Adipocyte (in vitro differentiated cells): ENCODE results near the gene UNC5C.
"Not testable (repeated sequence)": the region's sequence is repeated elsewhere in the genome, so short reads cannot be mapped to it uniquely, and the experiment has no call there.

Source experiments
- DNase-seq: peaks from one replicate; pipeline ENCODE4 v3.0.0-alpha.2; 2015; ENCODE audit warnings: low read depth
- H3K27me3 ChIP-seq: replicated peaks from 2 replicates; pipeline ENCODE4 v1.7.0; 2013; ENCODE audit warnings: mild to moderate bottlenecking, low read length, moderate library complexity; ENCODE audit not compliant: control insufficient read depth, insufficient read depth
- H3K36me3 ChIP-seq: 2 replicates; pipeline ENCODE4 v1.7.0; 2013; ENCODE audit warnings: low read length, mild to moderate bottlenecking, moderate library complexity; ENCODE audit not compliant: control insufficient read depth, insufficient read depth, severe bottlenecking
- H3K4me1 ChIP-seq: 2 replicates; pipeline ENCODE4 v1.7.0; 2013; ENCODE audit warnings: mild to moderate bottlenecking, low read length, moderate library complexity; ENCODE audit not compliant: control insufficient read depth, insufficient read depth
- H3K4me3 ChIP-seq: 2 replicates; pipeline ENCODE4 v1.7.0; 2013; ENCODE audit warnings: mild to moderate bottlenecking, low read length, moderate library complexity
- H3K9ac ChIP-seq: 2 replicates; pipeline ENCODE4 v1.7.0; 2013; ENCODE audit warnings: mild to moderate bottlenecking, low read length, moderate library complexity
- H3K9me3 ChIP-seq: 2 replicates; pipeline ENCODE4 v1.7.0; 2013; ENCODE audit warnings: mild to moderate bottlenecking, low read length, moderate library complexity; ENCODE audit not compliant: control insufficient read depth

UNC5C gene

GRCh38 chr4:95158045-95158444, 390.7 kb downstream of the UNC5C start:
- no peak for DNase-seq
- H3K9me3 ChIP-seq, result no peaks in the 10 kb centered on the region
- H3K36me3 ChIP-seq, result no peaks in the 10 kb centered on the region
- H3K4me3 ChIP-seq, result no peak overlapping the region
- peaks cover 21% of the 10 kb centered on the region for H3K4me1 ChIP-seq
- no peaks in the 10 kb centered on the region for H3K27me3 ChIP-seq
- H3K9ac ChIP-seq, result no peak overlapping the region

DNA sequence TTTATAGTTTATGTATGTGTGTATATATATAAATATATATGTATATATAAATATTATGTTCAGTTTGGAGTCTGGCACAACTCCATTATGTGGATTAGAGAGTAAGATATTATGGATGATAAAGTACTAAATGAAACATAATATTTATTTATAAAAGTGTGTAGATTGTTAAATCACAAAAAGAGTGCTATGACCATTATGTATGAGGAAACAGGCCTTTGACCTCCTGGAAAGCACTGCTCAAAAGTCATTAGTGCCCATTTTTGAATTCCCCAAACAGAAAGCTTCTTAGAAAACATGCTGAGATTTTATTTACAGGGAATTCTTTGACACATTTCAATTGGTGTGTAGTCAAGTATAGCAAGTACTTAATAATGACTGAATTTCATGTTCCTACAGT, 391.2 kb downstream of the UNC5C start:
- H3K9ac ChIP-seq, result no peak overlapping the region
- H3K4me3 ChIP-seq, result no peak overlapping the region
- no peak for DNase-seq
- peaks cover 21% of the 10 kb centered on the region for H3K4me1 ChIP-seq
- no peaks in the 10 kb centered on the region for H3K9me3 ChIP-seq
- H3K27me3 ChIP-seq, result no peaks in the 10 kb centered on the region
- no peaks in the 10 kb centered on the region for H3K36me3 ChIP-seq

GRCh38 chr4:95156452-95156765, 392.4 kb downstream of the UNC5C start:
- Histone ChIP-seq H3K4me3 (peak overlapping the region; percentile 21), H3K36me3 (no peaks in the 10 kb centered on the region), H3K4me1 (peaks cover 21% of the 10 kb centered on the region), H3K9me3 (no peaks in the 10 kb centered on the region), H3K9ac (peak overlapping the region; percentile 28), H3K27me3 (no peaks in the 10 kb centered on the region)
- no peak for DNase-seq

GRCh38 chr4:95155759-95156451, 392.9 kb downstream of the UNC5C start:
- Histone ChIP-seq H3K4me1 (peaks cover 21% of the 10 kb centered on the region), H3K27me3 (no peaks in the 10 kb centered on the region), H3K9me3 (no peaks in the 10 kb centered on the region), H3K36me3 (no peaks in the 10 kb centered on the region), H3K4me3 (peak overlapping the region; percentile 21), H3K9ac (no peak overlapping the region)
- DNase-seq, result peak; percentile 84

DNA sequence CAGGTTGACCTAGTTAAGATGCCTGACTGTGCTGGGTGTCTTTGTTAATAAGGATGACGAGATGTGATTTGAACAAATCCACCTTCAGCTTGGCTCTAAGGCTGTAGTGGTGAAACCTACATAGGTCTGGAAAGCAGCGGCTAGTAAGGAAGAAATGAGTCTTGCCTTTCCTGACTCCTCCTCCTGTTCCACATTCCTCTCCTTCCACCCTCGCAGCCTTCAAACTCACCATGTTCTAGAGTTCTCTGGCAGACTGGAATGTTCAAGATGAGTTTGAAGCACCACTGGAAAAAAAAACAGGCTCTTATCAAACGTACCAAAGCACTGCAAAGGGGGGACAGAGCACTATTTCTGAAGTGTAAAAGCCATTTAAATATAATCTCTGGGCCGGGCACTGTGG, 395.6 kb downstream of the UNC5C start:
- no peaks in the 10 kb centered on the region for H3K27me3 ChIP-seq
- peaks cover 21% of the 10 kb centered on the region for H3K4me1 ChIP-seq
- H3K4me3 ChIP-seq, result no peak overlapping the region
- no peaks in the 10 kb centered on the region for H3K9me3 ChIP-seq
- DNase-seq, result no peak
- no peak overlapping the region for H3K9ac ChIP-seq
- H3K36me3 ChIP-seq, result no peaks in the 10 kb centered on the region

DNA sequence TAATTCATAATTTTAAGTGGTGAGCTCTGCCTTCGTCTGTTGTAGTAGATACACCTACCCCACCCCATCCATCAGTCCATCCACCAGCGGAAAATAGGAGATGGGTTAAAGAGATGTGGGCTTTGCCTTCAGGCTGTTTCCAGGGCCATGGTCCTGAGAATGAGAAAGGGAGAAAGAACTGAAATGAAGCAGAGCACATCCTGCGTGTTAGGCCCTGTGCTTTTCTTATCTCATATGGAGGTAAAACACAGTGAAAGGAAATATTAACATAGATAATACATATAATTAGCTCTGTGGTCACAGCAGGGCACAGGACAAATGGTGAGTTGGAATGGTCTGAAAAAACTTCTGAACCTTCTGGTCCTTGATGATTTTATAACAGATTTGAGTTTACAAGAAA, 397.5 kb downstream of the UNC5C start:
- no peak overlapping the region for H3K4me3 ChIP-seq
- DNase-seq, result no peak
- no peaks in the 10 kb centered on the region for H3K9me3 ChIP-seq
- peaks cover 4% of the 10 kb centered on the region for H3K4me1 ChIP-seq
- H3K36me3 ChIP-seq, result no peaks in the 10 kb centered on the region
- H3K27me3 ChIP-seq, result no peaks in the 10 kb centered on the region
- no peak overlapping the region for H3K9ac ChIP-seq

DNA sequence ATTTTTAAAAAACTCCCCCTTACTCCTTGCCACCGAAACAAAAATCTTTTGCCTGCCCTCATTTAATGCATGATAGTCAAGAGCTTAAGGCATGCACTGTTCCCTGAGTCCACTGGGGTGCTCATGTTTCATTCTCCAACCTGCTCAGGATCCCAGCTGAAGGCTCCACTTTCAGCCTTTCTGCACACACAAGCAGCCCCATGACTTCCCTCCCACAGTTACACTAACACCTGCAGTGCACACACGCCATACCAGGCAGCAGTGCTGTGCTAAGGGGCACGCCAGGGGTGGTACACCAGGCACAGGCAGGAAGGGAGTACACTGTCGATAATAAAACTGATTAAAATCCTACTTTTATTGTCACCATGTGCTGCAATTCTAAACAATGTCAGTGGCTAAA, 405.8 kb downstream of the UNC5C start:
- DNase-seq, result no peak
- H3K9me3 ChIP-seq, result no peaks in the 10 kb centered on the region
- H3K36me3 ChIP-seq, result no peaks in the 10 kb centered on the region
- no peak overlapping the region for H3K9ac ChIP-seq
- no peaks in the 10 kb centered on the region for H3K4me1 ChIP-seq
- no peaks in the 10 kb centered on the region for H3K27me3 ChIP-seq
- no peak overlapping the region for H3K4me3 ChIP-seq

GRCh38 chr4:95141361-95141760, 407.4 kb downstream of the UNC5C start:
- Histone ChIP-seq H3K9ac (no peak overlapping the region), H3K9me3 (no peaks in the 10 kb centered on the region), H3K4me1 (no peaks in the 10 kb centered on the region), H3K36me3 (no peaks in the 10 kb centered on the region), H3K4me3 (no peak overlapping the region), H3K27me3 (no peaks in the 10 kb centered on the region)
- DNase-seq, result no peak

DNA sequence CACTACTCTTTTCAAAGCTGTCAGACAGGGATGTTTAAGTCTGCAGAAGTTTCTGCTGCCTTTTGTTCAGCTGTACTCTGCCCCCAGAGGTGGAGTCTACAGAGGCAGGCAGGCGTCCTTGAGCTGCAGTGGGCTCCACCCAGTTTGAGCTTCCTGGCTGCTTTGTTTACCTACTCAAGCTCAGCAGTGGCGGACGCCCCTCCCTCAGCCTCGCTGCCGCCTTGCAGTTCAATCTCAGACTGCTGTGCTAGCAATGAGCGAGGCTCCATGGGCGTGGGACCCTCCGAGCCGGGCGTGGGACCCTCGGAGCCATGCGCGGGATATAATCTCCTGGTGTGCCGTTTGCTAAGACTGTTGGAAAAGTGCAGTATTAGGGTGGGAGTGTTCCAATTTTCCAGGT, 409.3 kb downstream of the UNC5C start:
- H3K9ac ChIP-seq, H3K4me3 ChIP-seq, H3K36me3 ChIP-seq, DNase-seq, H3K27me3 ChIP-seq, H3K4me1 ChIP-seq, H3K9me3 ChIP-seq: not testable (repeated sequence)

DNA sequence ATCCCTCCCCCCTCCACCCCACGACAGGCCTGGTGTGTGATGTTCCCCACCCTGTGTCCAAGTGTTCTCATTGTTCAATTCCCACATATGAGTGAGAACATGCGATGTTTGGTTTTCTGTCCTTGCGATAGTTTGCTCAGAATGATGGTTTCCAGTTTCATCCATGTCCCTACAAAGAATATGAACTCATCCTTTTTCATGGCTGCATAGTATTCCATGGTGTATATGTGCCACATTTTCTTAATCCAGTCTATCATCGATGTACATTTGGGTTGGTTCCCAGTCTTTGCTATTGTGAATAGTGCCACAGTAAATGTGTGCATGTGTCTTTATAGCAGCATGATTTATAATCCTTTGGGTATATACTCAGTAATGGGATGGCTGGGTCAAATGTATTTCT, 414.8 kb downstream of the UNC5C start:
- not testable (repeated sequence) for H3K9ac ChIP-seq, H3K9me3 ChIP-seq, DNase-seq, H3K27me3 ChIP-seq, H3K36me3 ChIP-seq, H3K4me3 ChIP-seq
- H3K4me1 ChIP-seq, result peaks cover 13% of the 10 kb centered on the region

DNA sequence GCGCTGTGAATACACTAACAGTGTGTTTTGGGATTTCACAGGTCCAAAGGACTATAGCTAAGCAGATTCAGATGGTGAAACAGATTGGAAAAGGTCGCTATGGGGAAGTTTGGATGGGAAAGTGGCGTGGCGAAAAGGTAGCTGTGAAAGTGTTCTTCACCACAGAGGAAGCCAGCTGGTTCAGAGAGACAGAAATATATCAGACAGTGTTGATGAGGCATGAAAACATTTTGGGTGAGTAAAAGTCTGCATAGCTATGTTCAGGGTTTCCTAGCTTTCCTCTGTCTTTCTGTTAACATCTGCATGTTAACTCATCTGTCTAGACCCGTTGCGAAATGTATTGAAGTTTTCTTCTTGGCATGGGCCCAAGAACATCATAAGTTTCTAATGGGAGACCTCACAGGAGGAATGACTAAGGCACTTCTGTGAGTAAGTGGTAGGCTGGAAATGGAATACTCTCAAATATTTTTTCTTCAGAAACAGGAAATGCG, 418.9 kb downstream of the UNC5C start:
- peak; percentile 99 for DNase-seq
- no peaks in the 10 kb centered on the region for H3K36me3 ChIP-seq
- H3K4me1 ChIP-seq, result peaks cover 16% of the 10 kb centered on the region
- H3K4me3 ChIP-seq, result peak overlapping the region; percentile 67
- no peaks in the 10 kb centered on the region for H3K9me3 ChIP-seq
- H3K9ac ChIP-seq, result no peak overlapping the region
- H3K27me3 ChIP-seq, result no peaks in the 10 kb centered on the region

DNA sequence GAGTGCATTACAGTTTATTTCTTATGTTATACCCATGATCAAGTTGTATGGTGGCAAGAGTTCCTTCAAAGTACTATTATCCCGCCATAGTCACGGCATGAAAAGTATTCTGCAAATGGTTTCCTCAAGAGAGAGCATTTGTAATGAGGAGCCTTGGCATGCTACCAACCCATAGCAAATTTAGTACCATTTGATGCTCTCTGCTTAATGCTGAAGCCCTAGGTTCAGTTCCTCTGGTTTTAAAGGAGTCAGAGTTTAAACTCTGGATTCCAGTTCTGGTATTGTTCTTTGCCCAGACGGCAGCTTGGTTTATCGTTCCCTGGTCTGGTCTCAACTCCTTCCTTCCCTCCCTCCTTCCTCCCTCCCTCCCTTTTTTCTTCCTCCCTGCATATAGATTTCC, 419.7 kb downstream of the UNC5C start:
- H3K4me1 ChIP-seq, result peaks cover 16% of the 10 kb centered on the region
- H3K9ac ChIP-seq, result no peak overlapping the region
- H3K27me3 ChIP-seq, result no peaks in the 10 kb centered on the region
- no peak for DNase-seq
- H3K9me3 ChIP-seq, result no peaks in the 10 kb centered on the region
- H3K4me3 ChIP-seq, result peak overlapping the region; percentile 67
- H3K36me3 ChIP-seq, result no peaks in the 10 kb centered on the region
